HG03442 (cell line): ENCODE measurements around the gene RNF217.

Source experiments
- ATAC-seq: cut with Tn5 transposase; IDR thresholded peaks from one replicate; pipeline ENCODE4 v1.9.1; 2021; ENCODE audit warnings: mild to moderate bottlenecking, moderate library complexity; ENCODE audit not compliant: unreplicated experiment

Gene RNF217

DNA sequence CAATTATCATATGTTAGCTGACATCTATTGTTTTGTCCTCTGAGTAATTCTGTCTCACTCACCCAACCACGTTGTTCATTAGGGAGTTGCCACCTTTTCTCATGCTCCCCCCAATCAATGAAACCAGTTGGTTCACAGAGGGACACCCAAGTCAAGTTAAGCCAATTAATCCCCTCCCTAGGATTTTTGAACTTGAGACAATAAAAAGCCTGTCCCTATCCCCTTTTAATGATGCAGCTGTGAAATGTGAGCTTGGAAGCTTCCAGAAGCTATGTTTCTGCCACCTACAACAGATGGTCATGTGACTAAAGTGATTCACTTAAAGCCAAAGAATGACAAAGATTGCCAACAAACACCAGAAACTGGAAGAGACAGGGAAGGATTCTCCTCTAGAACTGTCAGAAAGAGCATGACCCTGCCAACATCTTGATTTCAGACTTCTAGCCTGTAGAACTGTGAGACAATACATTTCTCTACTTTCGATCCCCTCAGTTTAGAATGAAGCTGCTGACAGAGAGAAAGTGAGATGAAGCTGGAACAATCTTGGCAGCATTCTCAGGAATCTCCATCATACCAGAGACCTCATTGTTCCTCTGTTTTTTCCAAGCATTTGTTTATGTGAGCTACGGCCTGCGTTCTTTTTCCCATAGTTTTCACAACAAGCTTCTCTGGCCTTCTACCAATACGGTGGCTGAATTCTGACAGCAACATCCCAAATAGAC, 133.5 kb downstream of the RNF217 start:
- ATAC-seq = no peak

DNA sequence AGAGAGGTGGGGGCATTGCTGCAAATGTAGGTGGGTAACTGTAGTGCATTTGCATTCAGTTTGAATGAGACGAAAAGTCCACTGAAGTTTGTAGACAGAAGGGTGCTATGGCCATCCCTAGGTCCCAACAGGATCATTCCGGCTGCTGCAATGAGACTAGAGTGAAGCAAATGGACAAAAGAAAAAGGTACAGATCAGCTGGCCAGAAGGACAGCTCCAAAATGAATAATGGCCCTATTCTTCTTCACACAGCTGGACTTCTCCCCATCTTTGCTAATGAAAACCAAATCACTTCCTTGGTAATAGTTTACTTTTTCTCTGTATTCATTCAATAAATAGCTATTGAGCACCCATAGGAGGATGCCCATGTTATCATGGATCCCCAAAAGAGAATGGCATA, 134.9 kb downstream of the RNF217 start:
- no peak for ATAC-seq

DNA sequence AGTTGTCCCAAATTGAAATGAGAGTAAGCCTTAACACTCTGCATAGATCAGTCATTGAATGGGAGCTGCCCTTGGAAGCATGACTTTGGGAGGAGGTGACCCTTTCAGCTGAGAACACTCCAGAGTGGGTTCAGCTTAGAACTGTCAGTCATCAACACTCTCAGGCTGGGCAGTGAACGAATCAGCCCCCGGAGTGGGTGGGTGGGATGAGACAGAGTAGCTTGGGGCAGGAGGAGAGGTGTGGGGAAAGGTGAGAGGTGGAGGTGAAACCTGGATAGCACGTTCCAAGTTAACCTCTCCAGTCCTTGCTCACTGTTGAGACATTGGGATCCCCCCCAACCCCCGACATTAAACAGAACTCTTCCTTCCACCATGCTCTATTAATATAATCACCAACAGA, 136.0 kb downstream of the RNF217 start:
- ATAC-seq = no peak

DNA sequence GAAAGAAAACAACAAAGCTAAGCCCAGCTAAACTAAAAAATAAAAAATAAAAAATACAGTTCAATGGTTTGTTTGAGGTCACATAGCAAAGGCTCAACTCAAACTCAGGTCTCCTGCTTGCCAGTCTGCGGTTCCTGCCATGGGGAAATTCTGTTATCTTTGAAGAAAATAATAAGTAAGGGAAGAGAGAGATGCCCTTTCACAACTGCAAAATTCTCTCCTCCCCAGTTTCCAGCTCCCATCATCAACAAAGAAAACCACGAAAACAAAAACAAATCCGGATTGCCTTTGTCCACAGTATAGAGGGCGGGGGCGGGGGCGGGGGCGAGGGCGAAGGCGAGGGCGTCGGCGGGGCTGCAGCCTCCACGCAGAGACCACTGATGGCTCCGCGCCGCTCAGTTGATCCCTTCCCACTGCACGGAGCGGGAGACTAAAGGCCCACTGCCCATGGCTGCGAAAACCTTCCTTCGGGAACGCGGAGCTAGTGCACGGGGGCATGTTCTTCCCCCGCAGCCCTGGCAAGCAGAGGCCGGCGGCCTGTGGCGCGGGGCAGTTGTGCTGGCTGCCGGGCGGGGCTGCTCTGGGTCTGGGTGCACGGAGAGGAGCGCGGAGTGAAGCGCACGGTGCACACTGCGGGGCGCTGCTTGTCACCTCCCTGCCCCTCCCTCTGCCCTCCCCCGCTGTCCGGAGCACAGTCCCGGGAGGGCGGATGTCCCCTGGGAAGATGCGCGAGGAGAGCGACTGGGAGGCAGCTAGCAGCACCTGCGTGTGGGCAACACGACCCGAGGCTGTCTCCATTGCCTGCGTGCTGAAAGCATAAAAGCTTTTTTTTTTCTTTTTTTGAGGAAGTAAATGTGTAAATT, 137.2 kb downstream of the RNF217 start:
- peak; percentile 50 for ATAC-seq

DNA sequence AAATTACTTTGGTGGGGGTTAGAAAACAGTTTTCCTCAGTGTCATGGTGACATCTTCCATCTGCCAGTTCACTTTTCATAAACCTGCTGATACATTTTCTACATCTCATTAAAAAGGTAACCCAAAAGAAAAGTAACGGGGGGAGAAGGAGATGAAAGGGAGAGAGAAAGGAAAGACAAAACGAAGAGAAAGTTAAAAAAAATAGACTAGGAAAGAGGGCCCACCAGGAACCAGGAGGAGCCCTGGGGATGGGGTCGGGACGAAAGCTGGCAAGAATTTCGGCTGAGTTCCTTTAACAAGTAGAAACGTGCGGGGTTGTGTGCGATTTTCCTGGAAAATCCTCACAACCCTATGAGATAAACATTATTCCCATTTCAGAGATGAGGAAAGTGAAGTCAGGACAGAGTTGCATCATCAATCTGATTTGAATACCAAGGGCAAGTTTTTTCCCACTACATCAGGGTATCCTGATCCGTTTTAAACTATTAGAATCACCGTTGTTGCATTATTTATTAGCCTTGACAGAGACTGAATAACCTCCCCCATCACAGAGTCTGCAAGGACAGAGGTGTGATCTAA, 137.9 kb downstream of the RNF217 start:
- no peak for ATAC-seq

DNA sequence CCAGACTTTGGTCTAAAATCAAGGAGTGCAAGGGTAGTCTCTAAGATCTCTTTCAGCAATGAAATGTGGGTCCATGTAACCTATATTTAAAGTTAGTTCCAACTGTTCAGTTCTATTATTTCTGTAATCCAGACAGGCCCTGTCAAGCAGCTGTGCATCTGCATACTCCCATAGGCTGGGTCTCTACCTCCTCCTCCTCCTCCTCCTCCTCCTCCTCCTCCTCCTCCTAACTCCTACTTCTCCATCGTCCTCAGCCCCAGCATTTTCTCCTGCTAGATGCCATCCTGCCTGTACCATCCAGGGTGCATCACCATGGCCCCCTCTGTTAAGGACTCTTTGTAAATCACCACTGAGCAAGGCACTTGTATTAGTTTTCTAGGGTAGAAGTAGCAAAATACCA, 138.9 kb downstream of the RNF217 start:
- no peak for ATAC-seq

DNA sequence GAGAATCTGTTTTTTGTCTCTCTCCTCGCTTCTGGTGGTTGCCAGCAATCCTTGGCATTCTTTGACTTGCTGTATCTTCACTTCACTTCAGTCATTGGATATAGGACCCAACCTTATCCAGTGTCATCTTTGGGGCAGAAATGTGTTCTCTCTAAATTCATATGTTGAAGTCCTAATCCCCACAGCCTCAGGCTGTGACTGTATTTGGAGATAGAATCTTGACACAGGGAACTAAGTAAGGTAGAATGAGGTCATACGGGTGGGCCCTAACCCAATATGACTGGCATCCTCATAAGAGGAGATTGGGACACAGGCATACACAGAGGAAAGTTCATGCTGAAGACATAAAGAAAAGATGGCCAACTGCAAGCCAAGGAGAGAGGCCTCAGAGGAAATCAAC, 139.4 kb downstream of the RNF217 start:
- no peak for ATAC-seq

DNA sequence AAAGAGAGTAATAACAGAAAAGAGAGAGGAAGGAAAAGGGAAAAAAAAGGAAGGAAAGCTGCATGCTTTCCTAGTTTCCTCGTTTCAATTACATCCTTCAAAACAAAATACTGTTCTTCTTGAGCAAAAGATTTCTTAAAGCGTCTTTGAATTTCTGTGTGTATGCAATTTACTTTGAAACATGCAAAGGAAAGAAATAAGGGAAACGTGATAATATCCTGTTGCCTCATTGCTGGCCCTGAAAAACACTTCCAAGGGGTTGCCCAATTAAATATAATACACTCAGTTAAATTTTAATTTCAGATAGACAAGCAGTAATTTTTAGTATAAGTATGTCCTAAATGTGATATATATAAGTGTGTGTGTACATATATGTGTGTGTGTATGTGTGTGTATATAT, 140.2 kb downstream of the RNF217 start:
- ATAC-seq = no peak

DNA sequence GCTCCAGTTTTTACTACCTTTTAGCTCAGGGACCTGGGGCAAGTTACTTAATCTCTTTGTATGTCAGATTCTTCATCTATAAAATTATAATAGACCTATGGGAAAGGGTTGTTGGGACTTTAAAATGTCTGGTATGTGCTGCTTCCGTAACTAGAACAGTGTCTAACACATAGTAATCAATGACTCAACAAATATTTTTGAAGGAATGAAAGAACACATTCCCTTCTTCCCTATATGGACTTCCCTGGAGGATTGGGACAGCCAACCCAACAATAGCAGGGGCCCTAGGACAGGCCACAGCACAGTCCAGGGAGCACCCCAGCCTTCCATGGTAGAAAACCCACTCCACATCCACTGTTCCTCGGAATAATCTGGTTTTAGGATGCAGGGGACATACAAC, 140.7 kb downstream of the RNF217 start:
- ATAC-seq = no peak

DNA sequence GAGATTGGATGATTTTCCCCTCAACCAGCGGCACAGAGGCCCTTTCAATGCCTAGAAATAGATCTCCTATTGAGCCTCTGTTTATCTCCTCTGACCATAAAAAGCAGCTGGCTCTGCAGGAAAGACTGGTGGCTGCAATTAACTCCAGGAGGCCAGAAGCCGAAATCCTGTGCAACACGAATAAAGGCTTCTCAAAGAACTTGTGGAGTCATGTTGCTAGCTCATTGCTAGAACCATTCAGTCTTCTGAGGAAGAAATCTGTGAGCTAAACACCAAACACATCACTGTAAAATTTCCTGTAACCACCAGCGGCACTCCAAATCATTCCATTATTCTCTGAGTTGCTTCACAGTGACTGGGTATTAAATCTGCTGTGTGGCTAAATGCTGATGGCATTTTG, 142.2 kb downstream of the RNF217 start:
- ATAC-seq = no peak

DNA sequence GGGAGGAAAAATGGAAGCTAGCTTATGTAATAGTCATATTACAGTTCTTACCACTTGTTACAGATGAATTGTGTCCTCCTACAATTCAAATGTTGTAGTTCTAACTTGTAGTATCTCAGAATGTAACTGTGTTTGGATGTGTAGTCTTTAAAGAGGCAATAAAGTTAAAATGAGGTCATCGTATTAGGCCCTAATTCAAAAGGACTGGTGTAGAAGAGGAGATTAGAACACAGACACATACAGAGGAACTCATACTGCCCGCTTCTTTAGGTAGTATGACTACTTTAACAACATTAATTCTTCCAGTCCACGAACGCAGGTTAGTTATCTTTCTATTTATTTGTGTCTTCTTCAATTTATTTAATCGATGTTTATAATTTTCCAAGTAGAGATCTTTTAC, 144.8 kb downstream of the RNF217 start:
- no peak for ATAC-seq

DNA sequence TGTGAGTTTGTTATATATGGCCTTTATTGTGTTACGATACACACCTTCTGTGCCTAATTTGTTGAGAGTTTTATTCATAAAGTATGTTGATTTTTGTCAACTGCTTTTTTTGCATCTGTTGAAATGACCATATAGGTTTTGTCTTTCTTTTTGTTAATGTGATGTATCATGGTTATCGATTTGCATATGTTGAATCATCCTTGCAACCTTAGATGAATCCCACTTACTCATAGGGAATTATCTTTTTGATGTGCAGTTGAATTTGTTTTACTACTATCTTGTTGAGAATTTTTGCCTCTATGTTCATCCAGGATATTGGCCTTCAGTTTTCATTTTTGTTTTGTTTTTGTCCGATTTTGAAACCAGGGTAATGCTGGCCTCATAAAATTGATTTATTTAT, 145.7 kb downstream of the RNF217 start:
- ATAC-seq = no peak

DNA sequence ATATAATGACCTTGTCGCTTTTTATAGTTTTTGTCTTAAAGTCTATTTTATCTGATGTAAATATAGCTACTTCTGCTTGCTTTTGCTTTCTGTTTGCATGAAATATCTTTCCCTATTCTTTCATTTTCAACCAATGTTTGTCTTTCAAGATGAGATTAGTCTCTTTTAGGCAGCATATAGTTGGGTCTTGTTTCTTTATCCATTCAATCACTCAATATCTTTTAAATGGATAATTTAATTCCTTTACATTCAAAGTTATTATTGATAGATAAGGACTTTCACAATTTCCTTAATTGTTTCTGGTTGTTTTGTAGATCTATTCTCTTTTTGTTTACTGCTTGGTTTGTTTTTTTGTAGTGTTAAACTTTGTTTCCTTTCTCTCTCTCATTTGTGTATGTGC, 147.8 kb downstream of the RNF217 start:
- ATAC-seq = no peak

DNA sequence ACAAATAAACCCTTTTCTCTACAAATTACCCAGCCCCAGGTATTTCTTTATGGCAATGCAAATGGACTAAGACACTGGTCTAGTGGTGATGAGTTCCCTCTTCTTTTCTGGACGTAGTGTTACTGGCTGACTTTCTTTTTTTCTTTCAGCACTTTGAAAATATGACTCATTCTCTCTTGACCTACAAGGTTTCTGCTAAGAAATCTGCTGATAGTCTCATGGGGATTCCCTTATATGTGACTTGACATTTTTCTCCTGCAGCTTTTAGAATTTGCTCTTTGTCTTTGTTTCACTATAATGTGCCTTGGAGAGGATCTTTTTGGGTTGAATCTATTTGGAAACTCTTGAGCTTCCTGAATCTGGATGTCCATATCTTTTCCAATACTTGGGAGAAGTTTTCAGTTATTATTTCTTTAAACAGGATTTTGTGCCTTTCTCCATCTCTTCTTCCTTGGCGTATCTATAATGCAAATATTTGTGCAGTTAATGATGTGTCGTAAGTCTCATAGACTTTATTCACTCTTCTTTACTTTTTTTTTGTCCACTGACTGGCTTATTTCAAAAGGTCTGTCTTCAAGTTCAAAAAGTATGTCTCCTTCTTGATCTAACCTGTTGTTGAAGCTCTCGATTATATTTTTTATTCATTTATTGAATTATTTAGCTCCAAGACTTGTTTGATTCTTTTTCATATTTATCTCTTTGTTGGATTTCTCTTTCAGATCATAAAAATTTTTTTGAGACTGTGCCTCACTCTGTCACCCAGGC, 149.2 kb downstream of the RNF217 start:
- no peak for ATAC-seq

DNA sequence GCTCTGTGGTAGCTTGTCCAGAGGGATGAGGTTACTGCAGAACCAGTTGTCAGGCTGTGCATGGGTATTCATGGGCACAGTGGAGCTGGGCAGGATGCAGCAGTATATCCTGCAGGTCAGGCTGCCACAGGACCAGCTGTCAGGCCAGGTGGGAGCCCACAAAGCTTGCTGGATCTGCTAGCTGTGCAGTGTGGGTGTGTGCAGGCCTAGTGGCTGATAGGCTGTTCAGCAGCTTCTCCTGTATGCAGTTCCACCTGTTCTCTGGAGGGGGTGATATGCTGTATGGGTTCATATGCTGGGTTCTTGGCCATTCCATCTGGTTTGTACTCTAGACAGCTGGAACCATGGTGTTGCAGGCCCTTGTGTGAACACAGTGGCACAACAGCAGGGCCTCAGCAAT, 150.7 kb downstream of the RNF217 start:
- no peak for ATAC-seq

DNA sequence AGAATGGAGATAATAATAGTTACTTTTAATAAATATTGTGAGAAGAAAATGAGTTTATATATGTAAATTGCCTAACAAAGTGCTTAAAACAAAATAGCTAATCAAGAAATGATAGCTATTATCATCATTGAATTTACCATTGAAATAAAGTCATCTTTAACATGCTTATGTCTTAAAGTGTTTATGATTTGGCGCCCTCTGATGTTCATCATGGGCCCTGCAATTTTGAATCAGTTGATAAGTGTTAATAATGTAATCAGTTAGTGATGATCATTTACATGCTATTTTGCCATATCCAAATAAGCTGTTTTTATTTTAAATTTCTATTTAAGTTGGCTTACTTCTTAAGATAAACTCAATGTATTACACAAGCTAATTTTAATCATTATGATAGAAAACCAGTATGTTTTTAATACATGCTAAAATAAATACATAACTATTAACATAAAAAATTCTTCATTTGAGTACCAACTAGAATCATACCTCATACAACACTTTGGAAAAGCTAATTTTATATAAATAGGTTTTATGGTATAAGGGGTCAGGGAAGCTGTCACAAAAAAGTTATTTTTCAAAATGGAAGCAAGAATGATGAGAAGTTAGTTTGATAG, 152.1 kb downstream of the RNF217 start:
- peak; percentile 59 for ATAC-seq

DNA sequence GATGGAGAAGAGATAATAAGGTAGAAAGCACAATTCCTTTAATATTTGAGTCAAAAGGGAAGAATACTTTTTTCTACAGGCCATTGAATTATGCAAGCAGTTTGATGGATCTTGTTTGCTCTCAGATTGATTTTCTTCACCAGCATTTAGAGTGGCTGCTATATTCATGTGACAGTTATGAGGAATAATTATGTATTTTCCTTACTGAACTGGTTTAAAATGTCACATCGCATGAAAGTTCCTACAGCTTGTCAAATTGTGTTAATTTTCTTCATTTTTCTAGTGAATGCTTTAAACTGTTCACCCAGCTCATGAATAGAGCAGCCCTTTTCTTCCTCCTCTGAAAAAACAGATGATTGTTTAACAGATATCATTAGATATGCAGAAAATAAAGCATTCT, 153.9 kb downstream of the RNF217 start:
- ATAC-seq = no peak

DNA sequence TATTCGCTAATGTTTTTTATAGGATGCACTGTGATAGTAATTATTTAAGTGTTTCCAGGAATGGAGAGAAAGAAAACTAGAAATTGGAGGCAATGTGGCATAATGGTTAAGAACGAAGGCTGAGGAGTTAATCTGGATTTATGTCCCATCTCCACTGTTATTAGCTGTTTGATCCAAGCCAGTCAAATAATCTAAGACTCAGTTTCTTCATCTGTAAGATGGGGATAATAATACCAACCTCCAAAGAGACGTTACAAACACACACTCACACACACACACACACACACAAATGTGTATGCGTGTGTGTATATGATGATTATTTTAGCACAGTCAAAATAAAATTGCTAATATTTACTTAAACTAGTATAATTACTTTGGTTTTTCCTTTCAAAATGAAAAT, 154.5 kb downstream of the RNF217 start:
- ATAC-seq = no peak

DNA sequence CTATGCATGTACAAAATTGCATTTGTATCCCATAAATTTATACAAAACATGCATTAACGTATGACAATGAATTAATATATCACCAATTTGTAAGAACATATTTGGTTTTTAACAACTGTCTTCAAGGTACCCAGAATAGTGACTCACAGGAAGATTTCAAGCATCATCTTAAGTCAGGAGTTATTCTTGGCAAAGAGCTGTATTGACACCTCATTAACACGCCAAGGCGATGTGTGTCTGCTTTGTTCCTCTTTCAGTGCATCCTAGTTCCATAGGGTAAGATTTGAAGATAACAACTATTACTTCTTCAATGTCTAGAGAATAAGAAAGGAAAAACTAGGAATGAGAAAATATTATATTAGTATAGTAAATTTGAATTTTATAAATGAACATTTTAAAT, 155.6 kb downstream of the RNF217 start:
- ATAC-seq = no peak

DNA sequence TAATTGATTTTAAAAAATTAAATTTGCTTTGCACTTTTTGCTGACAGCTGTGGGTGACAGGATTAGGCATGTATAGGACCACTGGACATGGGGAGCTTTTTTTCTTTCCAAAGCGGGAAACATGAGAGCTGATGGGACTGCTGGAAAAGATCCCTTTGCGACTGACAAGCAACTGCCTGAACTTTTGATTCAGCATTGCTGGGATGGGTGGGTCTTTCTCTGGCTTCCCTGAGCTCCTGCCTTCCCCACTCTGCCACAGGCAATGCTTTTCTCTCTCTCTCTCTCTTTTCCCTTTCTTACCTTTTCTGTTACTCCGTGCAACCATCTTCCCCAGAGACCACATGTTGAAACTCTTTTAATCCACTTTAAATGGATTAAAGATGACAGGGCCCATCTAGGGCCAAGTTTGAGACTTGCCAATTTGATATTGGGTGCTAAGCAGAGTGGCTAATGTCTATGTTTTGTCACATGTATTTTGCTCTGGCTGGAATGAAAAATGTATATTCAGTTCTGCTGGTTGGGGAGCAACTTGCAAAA, 157.9 kb downstream of the RNF217 start:
- ATAC-seq = no peak

DNA sequence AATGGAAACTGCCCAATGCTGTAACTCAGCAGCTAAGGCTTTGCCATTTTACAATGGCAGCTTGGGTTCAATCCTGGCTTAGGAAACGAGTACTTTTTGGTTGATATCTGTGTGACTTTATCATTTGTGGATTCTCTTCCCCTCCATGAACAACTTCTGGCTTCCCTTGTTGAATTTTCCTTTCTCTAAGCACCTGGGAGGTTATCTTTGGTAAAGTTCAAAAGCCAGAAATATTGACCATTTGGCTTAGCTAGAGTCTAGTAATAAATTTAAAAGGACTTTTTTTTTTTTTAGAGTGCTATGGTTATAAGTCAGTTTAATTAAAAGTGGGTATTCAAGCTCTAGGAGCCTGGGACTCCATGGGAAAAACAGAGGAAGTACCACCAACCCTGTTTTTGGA, 159.7 kb downstream of the RNF217 start:
- no peak for ATAC-seq
